Hepatocyte (in vitro differentiated cells): ENCODE results near the gene NUP160. TPM values are rescaled to one million over a fixed set of nuclear protein-coding genes. Genes with fewer than 3 reads are reported as not detected.
"Not testable (repeated sequence)": the region's sequence is repeated elsewhere in the genome, so short reads cannot be mapped to it uniquely, and the experiment has no call there.

Source experiments
- DNase-seq: peaks from one replicate; pipeline ENCODE4 v3.0.0-alpha.2; 2016; ENCODE audit warnings: low spot score
- H2AFZ ChIP-seq: fragments of 200-600 bp; sonication (generic); 2 replicates; pipeline ENCODE4 v1.6.0; 2016; ENCODE audit warnings: antibody characterized with exemption, mild to moderate bottlenecking
- H3K27ac ChIP-seq: fragments of 200-600 bp; sonication (generic); 2 replicates; pipeline ENCODE4 v1.5.1; 2016; ENCODE audit warnings: mild to moderate bottlenecking
- H3K27me3 ChIP-seq: fragments of 200-600 bp; sonication (generic); 2 replicates; pipeline ENCODE4 v1.6.1; 2016
- H3K36me3 ChIP-seq: fragments of 200-600 bp; sonication (generic); replicated peaks from 2 replicates; pipeline ENCODE4 v1.5.1; 2016; ENCODE audit warnings: low read depth; ENCODE audit not compliant: insufficient read depth
- H3K4me1 ChIP-seq: fragments of 200-600 bp; sonication (generic); 2 replicates; pipeline ENCODE4 v1.5.1; 2016; ENCODE audit warnings: mild to moderate bottlenecking, moderate library complexity; ENCODE audit not compliant: insufficient read depth
- H3K4me2 ChIP-seq: fragments of 200-600 bp; sonication (generic); 2 replicates; pipeline ENCODE4 v1.6.0; 2016
- H3K4me3 ChIP-seq: fragments of 200-600 bp; sonication (generic); 2 replicates; pipeline ENCODE4 v1.5.1; 2016; ENCODE audit warnings: mild to moderate bottlenecking
- H3K79me2 ChIP-seq: fragments of 200-600 bp; sonication (generic); 2 replicates; pipeline ENCODE4 v1.6.0; 2017; ENCODE audit warnings: mild to moderate bottlenecking
- H3K9me2 ChIP-seq: fragments of 200-600 bp; sonication (generic); replicated peaks from 2 replicates; pipeline ENCODE4 v1.6.0; 2017; ENCODE audit warnings: mild to moderate bottlenecking; ENCODE audit not compliant: insufficient read depth
- H3K9me3 ChIP-seq: fragments of 200-600 bp; sonication (generic); 2 replicates; pipeline ENCODE4 v1.5.1; 2016; ENCODE audit warnings: low read depth, mild to moderate bottlenecking
- H4K20me1 ChIP-seq: fragments of 200-600 bp; sonication (generic); 2 replicates; pipeline ENCODE4 v1.6.0; 2016; ENCODE audit warnings: mild to moderate bottlenecking; ENCODE audit not compliant: insufficient read depth, poor library complexity, severe bottlenecking
- CTCF ChIP-seq: fragments of 200-600 bp; sonication (generic); IDR thresholded peaks from 2 replicates; pipeline ENCODE4 v1.5.1; 2016; ENCODE audit warnings: antibody characterized with exemption, mild to moderate bottlenecking; ENCODE audit not compliant: poor library complexity
- EZH2 ChIP-seq: fragments of 200-600 bp; sonication (generic); IDR thresholded peaks from 2 replicates; pipeline ENCODE4 v1.6.1; 2016; ENCODE audit warnings: antibody characterized with exemption, mild to moderate bottlenecking, borderline replicate concordance
- EZH2phosphoT487 ChIP-seq: fragments of 200-600 bp; sonication (generic); IDR thresholded peaks from one replicate; pipeline ENCODE4 v1.6.1; 2018; ENCODE audit warnings: antibody characterized with exemption, mild to moderate bottlenecking, low read depth, moderate library complexity; ENCODE audit not compliant: unreplicated experiment, severe bottlenecking
- WGBS: methylation state at CpG from one replicate; pipeline ENCODE4 v1.1.6; 2016; ENCODE audit warnings: low lambda C conversion rate; ENCODE audit errors: missing lambda C conversion rate; 5-methylcytosine and 5-hydroxymethylcytosine counted together
- polyA plus RNA-seq: library from polyadenylated mRNA; unstranded; fragments of >200 nt; fragmentation: Nextera tagmentation; extraction: Ambion mirVana; gene quantifications from 2 replicates; pipeline ENCODE4 v1.2.1, GENCODE V29; 2016
- total RNA-seq: library from RNA; depleted of rRNA; stranded (reverse); fragments of >200 nt; gene quantifications from 2 replicates; pipeline ENCODE4 v1.2.3, GENCODE V29; 2014

The NUP160 gene
- total and polyA plus RNA-seq, 2 experiments from 2014 or later, result 21.0 to 32.6 TPM

- no peaks in the 10 kb centered on the region for H3K4me1 ChIP-seq
- no peaks in the 10 kb centered on the region for H3K27me3 ChIP-seq
- no peak overlapping the region for H3K27ac ChIP-seq
- TF ChIP-seq EZH2 (no peak), CTCF (no peak), EZH2phosphoT487 (no peak)
- H3K9me3 ChIP-seq, result no peaks in the 10 kb centered on the region
- H3K36me3 ChIP-seq, result peaks cover 9% of the 10 kb centered on the region
- no peak overlapping the region for H2AFZ ChIP-seq
- H3K4me3 ChIP-seq, result no peak overlapping the region
- 90% methylated on average over 1 of the region's 1 CpG for WGBS
- H3K4me2 ChIP-seq, result no peak overlapping the region
- DNase-seq, result no peak
- peaks cover 67% of the 10 kb centered on the region for H3K79me2 ChIP-seq
- peaks cover 4% of the 10 kb centered on the region for H4K20me1 ChIP-seq
- H3K9me2 ChIP-seq, result no peaks in the 10 kb centered on the region
Measured at GRCh38 chr11:47828284-47828683, 19.9 kb downstream of the NUP160 start.

DNA sequence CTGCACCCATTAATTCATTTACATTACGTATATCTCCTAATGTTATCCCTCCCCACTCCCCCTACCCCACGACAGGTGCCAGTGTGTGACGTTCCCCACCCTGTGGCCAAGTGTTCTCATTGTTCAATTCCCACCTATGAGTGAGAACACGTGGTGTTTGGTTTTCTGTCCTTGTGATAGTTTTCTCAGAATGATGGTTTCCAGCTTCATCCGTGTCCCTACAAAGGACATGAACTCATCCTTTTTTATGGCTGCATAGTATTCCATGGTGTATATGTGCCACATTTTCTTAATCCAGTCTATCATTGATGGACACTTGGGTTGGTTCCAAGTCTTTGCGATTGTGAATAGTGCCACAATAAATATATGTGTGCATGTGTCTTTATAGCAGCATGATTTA lies 25.5 kb downstream of the NUP160 start:
- WGBS, result 94% methylated on average over 6 of the region's 6 CpGs
- not testable (repeated sequence) for H3K9me2 ChIP-seq, H4K20me1 ChIP-seq

DNA sequence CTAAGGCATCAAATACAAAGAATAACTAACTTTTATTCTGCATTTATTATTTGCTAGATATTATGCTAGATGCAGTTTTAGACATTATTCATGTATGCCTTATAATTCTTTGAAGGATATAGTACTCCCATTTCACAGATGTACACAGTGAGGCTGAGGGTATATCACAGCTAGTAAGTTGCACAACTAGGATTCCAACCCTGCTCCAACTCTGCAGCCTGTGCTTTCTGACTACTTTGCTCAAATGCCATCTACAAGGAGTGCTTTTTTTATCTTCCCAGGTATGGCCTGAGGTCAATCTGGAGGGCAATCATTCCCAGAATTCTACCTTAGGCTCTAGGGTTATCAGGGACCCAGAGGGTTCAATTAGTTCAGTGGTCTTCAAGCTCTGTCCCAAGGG lies 28.4 kb downstream of the NUP160 start:
- Histone ChIP-seq H3K36me3 (peaks cover 3% of the 10 kb centered on the region), H3K4me3 (no peak overlapping the region)

More for the DNA sequence above, 25.5 kb downstream of the NUP160 start:
- not testable (repeated sequence) for H3K4me2 ChIP-seq, H3K27ac ChIP-seq, H3K4me1 ChIP-seq, H3K36me3 ChIP-seq, H3K27me3 ChIP-seq, H3K4me3 ChIP-seq, H3K9me3 ChIP-seq, H2AFZ ChIP-seq, DNase-seq
- peaks cover 25% of the 10 kb centered on the region for H3K79me2 ChIP-seq

DNA sequence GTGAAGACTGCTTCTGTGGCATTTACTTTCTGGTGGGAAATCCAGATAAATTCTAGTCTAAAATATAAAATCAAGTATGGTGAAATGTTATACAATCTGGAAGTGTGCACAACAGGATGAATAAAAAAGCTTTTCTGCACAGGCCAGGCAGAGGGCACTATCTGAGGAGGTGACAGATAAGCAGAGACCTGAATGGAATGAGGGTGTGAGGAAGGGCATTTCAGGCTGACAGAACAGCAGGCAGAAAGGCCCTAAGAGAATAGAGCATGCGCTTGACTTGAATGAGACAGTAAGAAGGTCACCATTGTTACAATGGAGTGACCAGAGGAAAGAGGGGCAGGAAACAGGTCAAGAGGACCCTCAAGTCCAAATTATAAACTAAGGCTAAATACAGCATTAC lies 47.4 kb downstream of the NUP160 start:
- H3K9me3 ChIP-seq, result no peaks in the 10 kb centered on the region
- no peak overlapping the region for H2AFZ ChIP-seq
- H3K36me3 ChIP-seq, result no peaks in the 10 kb centered on the region
- TF ChIP-seq EZH2phosphoT487 (no peak), EZH2 (no peak), CTCF (no peak)
- no peaks in the 10 kb centered on the region for H4K20me1 ChIP-seq
- DNase-seq, result no peak
- H3K4me1 ChIP-seq, result no peaks in the 10 kb centered on the region
- H3K4me2 ChIP-seq, result no peak overlapping the region
- H3K9me2 ChIP-seq, result no peaks in the 10 kb centered on the region
- no peak overlapping the region for H3K4me3 ChIP-seq
- 93% methylated on average over 1 of the region's 1 CpG for WGBS
- H3K27ac ChIP-seq, result no peak overlapping the region
- H3K79me2 ChIP-seq, result no peaks in the 10 kb centered on the region
- no peaks in the 10 kb centered on the region for H3K27me3 ChIP-seq

More for the DNA sequence above, 28.4 kb downstream of the NUP160 start:
- no peak overlapping the region for H3K27ac ChIP-seq
- no peaks in the 10 kb centered on the region for H3K4me1 ChIP-seq
- DNase-seq, result no peak
- no peaks in the 10 kb centered on the region for H3K27me3 ChIP-seq
- no peak overlapping the region for H2AFZ ChIP-seq
- no peaks in the 10 kb centered on the region for H4K20me1 ChIP-seq
- no peak for TF ChIP-seq CTCF
- no peak for TF ChIP-seq EZH2phosphoT487
- no peak for TF ChIP-seq EZH2
- H3K9me3 ChIP-seq, result no peaks in the 10 kb centered on the region
- H3K9me2 ChIP-seq, result no peaks in the 10 kb centered on the region
- no peaks in the 10 kb centered on the region for H3K79me2 ChIP-seq
- H3K4me2 ChIP-seq, result no peak overlapping the region
